Neural crest cell (in vitro differentiated cells): ENCODE measurements around the gene INTS11. TPM values are rescaled to one million over a fixed set of nuclear protein-coding genes. Genes with fewer than 3 reads are reported as not detected.

Experiments used
- DNase-seq: peaks from one replicate; pipeline ENCODE4 v3.0.0; 2021; ENCODE audit warnings: low read depth, mixed read lengths, low spot score
- H3K27ac Mint-ChIP-seq: one replicate; pipeline ENCODE4 v1.8.0; 2021; ENCODE audit warnings: mild to moderate bottlenecking, mixed read lengths; ENCODE audit not compliant: unreplicated experiment
- H3K27me3 Mint-ChIP-seq: 2 replicates; pipeline ENCODE4 v1.8.0; 2021; ENCODE audit warnings: low read depth, mild to moderate bottlenecking, mixed read lengths
- H3K36me3 Mint-ChIP-seq: 2 replicates; pipeline ENCODE4 v1.8.0; 2021; ENCODE audit warnings: low read depth, mild to moderate bottlenecking, mixed read lengths
- H3K4me1 Mint-ChIP-seq: 2 replicates; pipeline ENCODE4 v1.8.0; 2021; ENCODE audit warnings: mixed read lengths
- H3K4me3 Mint-ChIP-seq: one replicate; pipeline ENCODE4 v1.8.0; 2021; ENCODE audit warnings: mild to moderate bottlenecking, mixed read lengths
- H3K9me3 Mint-ChIP-seq: 2 replicates; pipeline ENCODE4 v1.8.0; 2021; ENCODE audit warnings: mixed read lengths
- CTCF ChIP-seq: fragments of 200-600 bp; sonication (generic); conservative IDR thresholded peaks from 2 replicates; pipeline ENCODE4 v1.5.0; 2021; ENCODE audit warnings: antibody characterized with exemption, mild to moderate bottlenecking
- total RNA-seq: library from RNA; stranded (reverse); gene quantifications from 2 replicates; pipeline ENCODE4 v1.2.1, GENCODE V29; 2021

INTS11 gene
- total RNA-seq, 1 donor from 2014 or later, result 160 TPM

GRCh38 chr1:1335792-1336248 is 11.4 kb upstream of the INTS11 start:
- DNase-seq, result no peak
- Mint-ChIP-seq H3K9me3 (no peaks in the 10 kb centered on the region), H3K27ac (no peak overlapping the region), H3K36me3 (peaks cover 4% of the 10 kb centered on the region), H3K4me1 (no peaks in the 10 kb centered on the region), H3K4me3 (no peak overlapping the region), H3K27me3 (no peaks in the 10 kb centered on the region)
- no peak for TF ChIP-seq CTCF

GRCh38 chr1:1335283-1335682 is 10.8 kb upstream of the INTS11 start:
- H3K9me3 Mint-ChIP-seq, result no peaks in the 10 kb centered on the region
- H3K4me3 Mint-ChIP-seq, result no peak overlapping the region
- no peak overlapping the region for H3K27ac Mint-ChIP-seq
- no peaks in the 10 kb centered on the region for H3K27me3 Mint-ChIP-seq
- H3K36me3 Mint-ChIP-seq, result no peaks in the 10 kb centered on the region
- no peak for DNase-seq
- TF ChIP-seq CTCF, result no peak
- H3K4me1 Mint-ChIP-seq, result no peaks in the 10 kb centered on the region

- TF ChIP-seq CTCF, result no peak
- peaks cover 2% of the 10 kb centered on the region for H3K4me1 Mint-ChIP-seq
- H3K36me3 Mint-ChIP-seq, result peaks cover under 1% of the 10 kb centered on the region
- DNase-seq, result no peak
- no peaks in the 10 kb centered on the region for H3K27me3 Mint-ChIP-seq
- no peak overlapping the region for H3K27ac Mint-ChIP-seq
- no peak overlapping the region for H3K4me3 Mint-ChIP-seq
- H3K9me3 Mint-ChIP-seq, result no peaks in the 10 kb centered on the region
Observed at GRCh38 chr1:1334835-1335234, 10.4 kb upstream of the INTS11 start.

- no peak for TF ChIP-seq CTCF
- H3K9me3 Mint-ChIP-seq, result no peaks in the 10 kb centered on the region
- DNase-seq, result no peak
- no peak overlapping the region for H3K4me3 Mint-ChIP-seq
- peaks cover 5% of the 10 kb centered on the region for H3K4me1 Mint-ChIP-seq
- no peaks in the 10 kb centered on the region for H3K27me3 Mint-ChIP-seq
- peaks cover 2% of the 10 kb centered on the region for H3K36me3 Mint-ChIP-seq
- H3K27ac Mint-ChIP-seq, result no peak overlapping the region
Observed at GRCh38 chr1:1333551-1334241, 9.2 kb upstream of the INTS11 start.

- H3K9me3 Mint-ChIP-seq, result no peaks in the 10 kb centered on the region
- DNase-seq, result no peak
- no peak overlapping the region for H3K27ac Mint-ChIP-seq
- peaks cover 2% of the 10 kb centered on the region for H3K36me3 Mint-ChIP-seq
- peaks cover 5% of the 10 kb centered on the region for H3K4me1 Mint-ChIP-seq
- TF ChIP-seq CTCF, result no peak
- H3K27me3 Mint-ChIP-seq, result no peaks in the 10 kb centered on the region
- H3K4me3 Mint-ChIP-seq, result no peak overlapping the region
Observed at GRCh38 chr1:1332774-1333480, 8.5 kb upstream of the INTS11 start.
